GM12878 (cell line): ENCODE data around the gene SORCS1. TPM values are rescaled to one million over a fixed set of nuclear protein-coding genes. Genes with fewer than 3 reads are reported as not detected.

Source experiments
- ATAC-seq: fragments of 200-7000 bp; cut with Tn5 transposase; 3 replicates; pipeline ENCODE4 v1.9.1; 2020; ENCODE audit warnings: mild to moderate bottlenecking, moderate library complexity
- BruUV-seq: library from RNA; stranded (reverse); fragments of 400-500 nt; replicated peaks from 2 replicates; lab custom pipeline; 2021; lab: Mats Ljungman, UMichigan
- CTCF ChIA-PET: fragments of 300-600 bp; sonication (Branson Sonifier 250); formaldehyde crosslinking; extraction: SDS; loops from one replicate; lab custom pipeline; 2021; ENCODE audit warnings: inconsistent platforms; lab: Yijun Ruan, JAX
- POLR2A ChIA-PET: fragments of 350-600 bp; formaldehyde crosslinking; extraction: SDS; loops from one replicate; lab custom pipeline; 2021; ENCODE audit warnings: inconsistent platforms; lab: Charles Lee
- RAD21 ChIA-PET: fragments of 300-600 bp; sonication (Branson Sonifier 250); formaldehyde crosslinking; loops from one replicate; lab custom pipeline; 2023; ENCODE audit warnings: antibody characterized with exemption; ENCODE audit not compliant: unreplicated experiment; lab: Charles Lee
- SMC1A ChIA-PET: fragments of 300-600 bp; sonication (Branson Sonifier 250); formaldehyde crosslinking; loops from one replicate; lab custom pipeline; 2023; ENCODE audit not compliant: unreplicated experiment, uncharacterized antibody; lab: Charles Lee
- DNase-seq: peaks from one replicate; pipeline ENCODE4 v3.0.0-alpha.2; 2011; ENCODE audit warnings: low read depth, low spot score
- FAIRE-seq: peaks from 3 replicates; lab custom pipeline; 2011; peaks lifted over from hg19 to GRCh38; lab: Jason Lieb, UNC
- H2AFZ ChIP-seq: 2 replicates; pipeline ENCODE4 v1.6.0; 2011; ENCODE audit warnings: low read depth, low read length, control low read depth; ENCODE audit not compliant: control insufficient read depth
- H3K27ac ChIP-seq: 2 replicates; pipeline ENCODE4 v1.5.1; 2011; ENCODE audit warnings: control low read depth; ENCODE audit not compliant: control insufficient read depth, insufficient read depth
- H3K27me3 ChIP-seq, 2 experiments: replicated peaks in 1 of 2; 2 replicates each; pipeline versions ENCODE4 v1.6.0 to v1.6.1; 2011; ENCODE audit warnings: low read length in 1 of 2; ENCODE audit not compliant: control insufficient read depth in 2 of 2, insufficient read depth in 2 of 2
- H3K36me3 ChIP-seq, 2 experiments: 2 replicates each; pipeline ENCODE4 v1.5.1; 2011; ENCODE audit warnings: low read length in 1 of 2; ENCODE audit not compliant: control insufficient read depth in 2 of 2, insufficient read depth in 2 of 2
- H3K4me1 ChIP-seq: 2 replicates; pipeline ENCODE4 v1.6.1; 2011; ENCODE audit warnings: mild to moderate bottlenecking, low read length, moderate library complexity, mixed read lengths; ENCODE audit not compliant: control insufficient read depth, insufficient read depth
- H3K4me2 ChIP-seq: 2 replicates; pipeline ENCODE4 v1.6.0; 2011; ENCODE audit warnings: control low read depth; ENCODE audit not compliant: control insufficient read depth, insufficient read depth
- H3K4me3 ChIP-seq: fragments of 200-600 bp; sonication (generic); 2 replicates; pipeline ENCODE4 v1.5.1; 2016
- H3K79me2 ChIP-seq: 2 replicates; pipeline ENCODE4 v1.6.0; 2011; ENCODE audit warnings: low read length; ENCODE audit not compliant: control insufficient read depth, insufficient read depth
- H3K9ac ChIP-seq: 2 replicates; pipeline ENCODE4 v1.8.0; 2011; ENCODE audit warnings: low read length, control low read depth, mixed read lengths; ENCODE audit not compliant: control insufficient read depth, insufficient read depth
- H3K9me3 ChIP-seq: replicated peaks from 3 replicates; pipeline ENCODE4 v1.5.1; 2011; ENCODE audit warnings: mild to moderate bottlenecking, low read length; ENCODE audit not compliant: control insufficient read depth, insufficient read depth
- H4K20me1 ChIP-seq: 2 replicates; pipeline ENCODE4 v1.6.0; 2011; ENCODE audit not compliant: control insufficient read depth, insufficient read depth
- ASH2L ChIP-seq: fragments of 300-600, 200-600 bp; sonication (generic); IDR thresholded peaks from 2 replicates; pipeline ENCODE4 v1.6.1; 2017; ENCODE audit warnings: low read depth, mild to moderate bottlenecking, borderline replicate concordance
- ATF7 ChIP-seq: fragments of 450-650 bp; IDR thresholded peaks from 2 replicates; pipeline ENCODE4 v1.6.1; 2016; ENCODE audit warnings: low read depth, mild to moderate bottlenecking
- EED ChIP-seq: sonication (generic); IDR thresholded peaks from 2 replicates; pipeline ENCODE4 v1.6.1; 2016; ENCODE audit warnings: antibody characterized with exemption, low read depth
- EZH2 ChIP-seq: IDR thresholded peaks from 2 replicates; pipeline ENCODE4 v1.6.1; 2012; ENCODE audit warnings: low read depth, mild to moderate bottlenecking, control low read depth, inconsistent platforms, low read length, borderline replicate concordance; ENCODE audit not compliant: control insufficient read depth
- GATAD2B ChIP-seq: fragments of 450-650 bp; conservative IDR thresholded peaks from 2 replicates; pipeline ENCODE4 v1.6.1; 2017; ENCODE audit warnings: low read depth, mild to moderate bottlenecking, moderate library complexity
- IRF4 ChIP-seq: IDR thresholded peaks from 2 replicates; pipeline ENCODE4 v1.6.1; 2011; ENCODE audit warnings: low read depth, low read length
- MLLT1 ChIP-seq: fragments of 450-650 bp; IDR thresholded peaks from 2 replicates; pipeline ENCODE4 v1.6.1; 2016; ENCODE audit warnings: mild to moderate bottlenecking
- MXI1 ChIP-seq: fragments of 150-350 bp; IDR thresholded peaks from 2 replicates; pipeline ENCODE4 v1.6.1; 2011; ENCODE audit warnings: low read depth, mild to moderate bottlenecking, inconsistent platforms, low read length, improper control_type of control experiment
- NR2C1 ChIP-seq: fragments of 450-650 bp; IDR thresholded peaks from 2 replicates; pipeline ENCODE4 v1.6.1; 2017; ENCODE audit warnings: antibody characterized with exemption, mild to moderate bottlenecking, moderate library complexity
- NR2C2 ChIP-seq: IDR thresholded peaks from 2 replicates; pipeline ENCODE4 v1.6.1; 2011; ENCODE audit warnings: borderline replicate concordance, low read depth; ENCODE audit not compliant: control insufficient read depth, insufficient read length
- PRDM15 ChIP-seq: fragments of 450-650 bp; formaldehyde crosslinking; IDR thresholded peaks from 2 replicates; pipeline ENCODE4 v1.4.0; 2020; ENCODE audit warnings: mild to moderate bottlenecking, moderate library complexity
- SREBF2 ChIP-seq: IDR thresholded peaks from 2 replicates; pipeline ENCODE4 v1.6.1; 2012; ENCODE audit warnings: mild to moderate bottlenecking, low read length
- TCF3 ChIP-seq: IDR thresholded peaks from 2 replicates; pipeline ENCODE4 v1.6.1; 2012; ENCODE audit warnings: low read depth, mild to moderate bottlenecking, low read length, borderline replicate concordance; ENCODE audit not compliant: insufficient read depth
- ZSCAN29 ChIP-seq: fragments of 450-650 bp; IDR thresholded peaks from 2 replicates; pipeline ENCODE4 v1.6.1; 2017; ENCODE audit warnings: mild to moderate bottlenecking, moderate library complexity
- ZZZ3 ChIP-seq: IDR thresholded peaks from 2 replicates; pipeline ENCODE4 v1.6.1; 2011; ENCODE audit warnings: low read depth; ENCODE audit not compliant: control insufficient read depth, insufficient read length
- WGBS: methylation state at CpG from one replicate; pipeline ENCODE4 v1.1.6; 2016; ENCODE audit warnings: low lambda C conversion rate; ENCODE audit not compliant: insufficient replicate concordance, insufficient coverage; ENCODE audit errors: missing lambda C conversion rate; 5-methylcytosine and 5-hydroxymethylcytosine counted together
- in situ Hi-C: fragments of 300-500 bp; cut with MboI; formaldehyde crosslinking; loops from 9 replicates; pipeline ENCODE4 v1.14.3; 2018; ENCODE audit warnings: mixed read lengths
- intact Hi-C: fragments of 100-400 bp; cut with micrococcal nuclease; formaldehyde crosslinking; loops from one replicate; pipeline ENCODE4 v1.14.2; 2022; ENCODE audit not compliant: unreplicated experiment
- polyA plus RNA-seq, 11 experiments: library from polyadenylated mRNA; depleted of rRNA in 4 of 11; unstranded in 6 of 11; stranded (reverse) in 5 of 11; fragments of >200 nt; fragmentation: Nextera tagmentation in 4 of 11; fragmentation: Illumina TruSeq in 1 of 11; extraction: Ambion mirVana in 4 of 11; extraction: Trizol in 1 of 11; gene quantifications; 1 replicate in 1 of 11; 2 replicates in 10 of 11; pipeline versions ENCODE4 v1.2.1 to v1.2.3, GENCODE V29; 2011 to 2016; ENCODE audit warnings: inconsistent platforms in 2 of 11, missing spikeins in 2 of 11, low read depth in 1 of 11
- total RNA-seq, 4 experiments: library from RNA; depleted of rRNA in 3 of 4; stranded (reverse); fragments of >200 nt in 3 of 4; fragmentation: Illumina TruSeq in 1 of 4; extraction: Trizol in 1 of 4; gene quantifications; 2 replicates each; pipeline versions ENCODE4 v1.2.1 to v1.2.3, GENCODE V29; 2013 to 2021

The SORCS1 gene
- total and polyA plus RNA-seq, 10 of the 15 experiments (the other 5 are each of a cell fraction or from before 2014, with no cell fraction given) = 0.02 to 9.6 (median 0.06) TPM; not detected in 3

GRCh38 chr10:106917452-106918055, 247.0 kb downstream of the SORCS1 start (continued):
- TF ChIP-seq GATAD2B = no peak
- no peak for TF ChIP-seq EED
- TF ChIP-seq ZSCAN29 = no peak
- TF ChIP-seq EZH2 = no peak
- TF ChIP-seq MLLT1 = no peak
- no peak for TF ChIP-seq ZZZ3

- Histone ChIP-seq H4K20me1 (no peaks in the 10 kb centered on the region), H2AFZ (no peak overlapping the region), H3K36me3 (no peaks in the 10 kb centered on the region), H3K79me2 (no peaks in the 10 kb centered on the region), H3K9me3 (no peaks in the 10 kb centered on the region), H3K4me1 (peaks cover under 1% of the 10 kb centered on the region; the same call in 1 of the 2 replicates), H3K4me2 (no peak overlapping the region), H3K4me3 (no peak overlapping the region), H3K27ac (no peak overlapping the region), H3K9ac (no peak overlapping the region), H3K27me3 (no peaks in the 10 kb centered on the region)
- intact Hi-C loops = no loop called here
- DNase-seq (no peak), ATAC-seq (no peak), FAIRE-seq (no peak)
- WGBS = 49% methylated on average over 3 of the region's 3 CpGs
- in situ Hi-C loops = no loop called here
- TF ChIP-seq PRDM15 (CRISPR knock-in tag) = no peak
- TF ChIP-seq ASH2L = no peak
- TF ChIP-seq IRF4 = no peak
- no peak for TF ChIP-seq TCF3
- TF ChIP-seq NR2C1 = no peak
- no peak for TF ChIP-seq ZZZ3
- TF ChIP-seq NR2C2 = no peak
- TF ChIP-seq SREBF2 = no peak
- no peak for TF ChIP-seq ATF7
- no peak for TF ChIP-seq MXI1
- POLR2A ChIA-PET = no interaction called here
- BruUV-seq = no TSS peak
- SMC1A ChIA-PET = interaction anchor here (0.9 to 1.7 kb wide), 6 partner anchors 10 to 46 kb away, joined by 3 to 6 read pairs (median 4); no protein-coding TSS in a partner anchor
- CTCF ChIA-PET = interaction anchor here (0.6 kb wide), 1 partner anchor 187 kb away, joined by 3 read pairs; no protein-coding TSS in a partner anchor
- RAD21 ChIA-PET = interaction anchor here (1.0 kb wide), 2 partner anchors 42 to 49 kb away, joined by 3 read pairs; no protein-coding TSS in a partner anchor
Observed at GRCh38 chr10:106914016-106914415, 250.5 kb downstream of the SORCS1 start.
